IMR-90 (cell line): Measurements from ENCODE around the gene ROCK2. TPM values are rescaled to one million over a fixed set of nuclear protein-coding genes. Genes with fewer than 3 reads are reported as not detected.

ENCODE experiments used
- ATAC-seq: fragments of 200-7000 bp; cut with Tn5 transposase; 2 replicates; pipeline ENCODE4 v1.9.1; 2020; ENCODE audit warnings: low read depth, mild to moderate bottlenecking, moderate library complexity
- BruUV-seq: library from RNA; stranded (reverse); fragments of 400-500 nt; replicated peaks from 2 replicates; lab custom pipeline; 2021; lab: Mats Ljungman, UMichigan
- CTCF ChIA-PET: fragments of 300-600 bp; formaldehyde crosslinking; extraction: SDS; loops from one replicate; lab custom pipeline; 2021; ENCODE audit warnings: antibody characterized with exemption; lab: Yijun Ruan, JAX
- POLR2A ChIA-PET: fragments of 300-600 bp; sonication (Branson Sonifier 250); formaldehyde crosslinking; loops from one replicate; lab custom pipeline; 2022; ENCODE audit warnings: antibody characterized with exemption; ENCODE audit not compliant: unreplicated experiment; lab: Charles Lee
- DNase-seq: peaks from one replicate; pipeline ENCODE4 v3.0.0; 2013
- H2AFZ ChIP-seq: replicated peaks from 2 replicates; pipeline ENCODE3; 2013; ENCODE audit warnings: low read length, mild to moderate bottlenecking; ENCODE audit not compliant: poor library complexity
- H2AK5ac ChIP-seq: 2 replicates; pipeline ENCODE4 v1.6.1; 2013; ENCODE audit warnings: low read depth, low read length, inconsistent platforms
- H2AK9ac ChIP-seq: replicated peaks from 2 replicates; pipeline ENCODE3; 2013; ENCODE audit warnings: mild to moderate bottlenecking, low read depth, low read length, moderate library complexity; ENCODE audit not compliant: poor library complexity
- H2BK120ac ChIP-seq: 2 replicates; pipeline ENCODE4 v1.6.1; 2013; ENCODE audit warnings: low read depth, low read length, inconsistent platforms
- H2BK15ac ChIP-seq: 3 replicates; pipeline ENCODE4 v1.6.1; 2013; ENCODE audit warnings: low read depth, low read length, inconsistent platforms
- H2BK20ac ChIP-seq: 2 replicates; pipeline ENCODE4 v1.6.1; 2013; ENCODE audit warnings: low read depth, mild to moderate bottlenecking, inconsistent platforms, low read length, moderate library complexity
- H2BK5ac ChIP-seq: 2 replicates; pipeline ENCODE4 v1.6.1; 2013; ENCODE audit warnings: mild to moderate bottlenecking, low read depth, low read length, inconsistent platforms; ENCODE audit not compliant: poor library complexity, severe bottlenecking
- H3K14ac ChIP-seq: replicated peaks from 2 replicates; pipeline ENCODE4 v1.6.1; 2013; ENCODE audit warnings: low read depth, low read length, inconsistent platforms
- H3K18ac ChIP-seq: 2 replicates; pipeline ENCODE4 v1.6.1; 2013; ENCODE audit warnings: low read depth, low read length, control low read depth
- H3K23ac ChIP-seq: 2 replicates; pipeline ENCODE4 v1.6.1; 2013; ENCODE audit warnings: low read depth, low read length, inconsistent platforms
- H3K27ac ChIP-seq: 2 replicates; pipeline ENCODE4 v1.5.1; 2013; ENCODE audit warnings: mild to moderate bottlenecking, control low read depth, low read length; ENCODE audit not compliant: insufficient read depth
- H3K27me3 ChIP-seq: 2 replicates; pipeline ENCODE4 v1.6.1; 2013; ENCODE audit warnings: low read length; ENCODE audit not compliant: control insufficient read depth, insufficient read depth
- H3K36me3 ChIP-seq: 2 replicates; pipeline ENCODE4 v1.6.1; 2013; ENCODE audit warnings: low read length, mixed read lengths; ENCODE audit not compliant: control insufficient read depth, insufficient read depth
- H3K4ac ChIP-seq: 2 replicates; pipeline ENCODE4 v1.6.1; 2013; ENCODE audit warnings: low read depth, low read length, inconsistent platforms
- H3K4me1 ChIP-seq: 2 replicates; pipeline ENCODE4 v1.6.1; 2013; ENCODE audit warnings: low read length, mixed read lengths; ENCODE audit not compliant: control insufficient read depth, insufficient read depth
- H3K4me2 ChIP-seq: 2 replicates; pipeline ENCODE4 v1.6.1; 2013; ENCODE audit warnings: low read depth, mild to moderate bottlenecking, control low read depth, low read length, moderate library complexity
- H3K4me3 ChIP-seq: 2 replicates; pipeline ENCODE4 v1.5.1; 2013; ENCODE audit warnings: low read depth, mild to moderate bottlenecking, control low read depth, low read length, moderate library complexity; ENCODE audit not compliant: insufficient read depth
- H3K56ac ChIP-seq: 2 replicates; pipeline ENCODE4 v1.6.1; 2013; ENCODE audit warnings: low read length, inconsistent platforms; ENCODE audit not compliant: insufficient read depth; ENCODE audit errors: extremely low read depth
- H3K79me1 ChIP-seq, 2 experiments: 2 replicates each; pipeline ENCODE4 v1.6.1; 2013; ENCODE audit warnings: low read length in 2 of 2, inconsistent platforms in 1 of 2, low read depth in 1 of 2
- H3K9ac ChIP-seq: 2 replicates; pipeline ENCODE4 v1.6.1; 2013; ENCODE audit warnings: low read depth, low read length, control low read depth
- H3K9me1 ChIP-seq: 2 replicates; pipeline ENCODE4 v1.6.1; 2013; ENCODE audit warnings: low read length, inconsistent platforms; ENCODE audit not compliant: insufficient read depth
- H3K9me3 ChIP-seq: 2 replicates; pipeline ENCODE4 v1.6.1; 2013; ENCODE audit warnings: low read length; ENCODE audit not compliant: control insufficient read depth, insufficient read depth
- H4K20me1 ChIP-seq: 2 replicates; pipeline ENCODE4 v1.6.1; 2013; ENCODE audit warnings: low read length, inconsistent platforms; ENCODE audit not compliant: insufficient read depth
- H4K5ac ChIP-seq: 2 replicates; pipeline ENCODE4 v1.6.1; 2013; ENCODE audit warnings: mild to moderate bottlenecking, low read depth, low read length, control low read depth
- H4K8ac ChIP-seq, 2 experiments: 2 replicates each; pipeline ENCODE4 v1.6.1; 2013; ENCODE audit warnings: low read depth in 2 of 2, low read length in 2 of 2, control low read depth in 1 of 2, inconsistent platforms in 1 of 2
- H4K91ac ChIP-seq: 2 replicates; pipeline ENCODE4 v1.6.1; 2013; ENCODE audit warnings: low read depth, low read length, inconsistent platforms; ENCODE audit not compliant: insufficient read depth
- CEBPB ChIP-seq: IDR thresholded peaks from 2 replicates; pipeline ENCODE4 v1.6.1; 2012; ENCODE audit warnings: low read depth, low read length, improper control_type of control experiment
- ELK1 ChIP-seq: fragments of 150-350 bp; IDR thresholded peaks from 2 replicates; pipeline ENCODE4 v1.6.1; 2016; ENCODE audit warnings: low read depth, mild to moderate bottlenecking, low read length, moderate library complexity, borderline replicate concordance
- MAFK ChIP-seq: IDR thresholded peaks from 2 replicates; pipeline ENCODE4 v1.6.1; 2012; ENCODE audit warnings: low read depth, low read length, improper control_type of control experiment
- MXI1 ChIP-seq: IDR thresholded peaks from 2 replicates; pipeline ENCODE4 v1.6.1; 2012; ENCODE audit warnings: low read depth, mild to moderate bottlenecking, low read length, moderate library complexity, borderline replicate concordance
- NFE2L2 ChIP-seq: fragments of 150-350 bp; IDR thresholded peaks from 2 replicates; pipeline ENCODE4 v1.6.1; 2016; ENCODE audit warnings: low read depth, mild to moderate bottlenecking, low read length
- RCOR1 ChIP-seq: IDR thresholded peaks from 2 replicates; pipeline ENCODE4 v1.6.1; 2012; ENCODE audit warnings: mild to moderate bottlenecking, low read length, improper control_type of control experiment; ENCODE audit not compliant: insufficient replicate concordance
- WGBS, 2 experiments: methylation state at CpG; one replicate each; pipeline versions ENCODE4 v1.1.5 to v1.1.7; 2013; ENCODE audit warnings: missing lambda C conversion rate in 2 of 2; ENCODE audit not compliant: insufficient read length in 1 of 2; ENCODE audit errors: extremely low coverage in 2 of 2; 5-methylcytosine and 5-hydroxymethylcytosine counted together
- dilution Hi-C: fragments of 300-500 bp; cut with HindIII; formaldehyde crosslinking; loops from one replicate; pipeline ENCODE4 v1.14.3; 2018; ENCODE audit warnings: low sequenced_read_pairs; ENCODE audit not compliant: unreplicated experiment
- in situ Hi-C: fragments of 300-500 bp; cut with MboI; formaldehyde crosslinking; loops from 3 replicates; pipeline ENCODE4 v1.14.3; 2019; ENCODE audit warnings: low sequenced_read_pairs, inconsistent platforms, mixed read lengths
- intact Hi-C: fragments of 100-400 bp; cut with micrococcal nuclease; formaldehyde crosslinking; loops from 2 replicates; pipeline ENCODE4 v1.10.0; 2022
- polyA plus RNA-seq, 3 experiments: library from polyadenylated mRNA; depleted of rRNA; stranded (reverse); fragments of >200 nt; gene quantifications; 2 replicates each; pipeline ENCODE4 v1.2.3, GENCODE V29; 2012; ENCODE audit warnings: low replicate concordance in 1 of 3
- total RNA-seq: library from RNA; depleted of rRNA; stranded (reverse); fragments of >200 nt; gene quantifications from 2 replicates; pipeline ENCODE4 v1.2.3, GENCODE V29; 2012

ROCK2 gene
- total and polyA plus RNA-seq, 2 of the 4 experiments (the other 2 are of a cell fraction): 9.0 to 28.3 TPM

- TF ChIP-seq ELK1: no peak
- no peak for TF ChIP-seq RCOR1
- TF ChIP-seq MXI1: no peak; the same call in 1 of the 2 replicates
These were observed at the start of gene ROCK2 (continued) for GRCh38 chr2:11344342-11344955.

- Histone ChIP-seq H3K79me1 (no peaks in the 10 kb centered on the region), H3K18ac (peak overlapping the region; percentile 88), H3K27me3 (no peaks in the 10 kb centered on the region), H2BK120ac (peak overlapping the region; percentile 85), H2BK20ac (peak overlapping the region; percentile 84), H2BK5ac (peak overlapping the region; percentile 75), H4K5ac (peak overlapping the region; percentile 73), H3K36me3 (no peaks in the 10 kb centered on the region), H3K4ac (peak overlapping the region; percentile 82), H2AK9ac (no peak overlapping the region), H4K8ac (peak overlapping the region; percentile 78 to 81), H3K56ac (no peak overlapping the region), H3K9me1 (peaks cover 25% of the 10 kb centered on the region), H3K14ac (peak overlapping the region; percentile 67), H3K4me1 (peaks cover 28% of the 10 kb centered on the region), H2AFZ (peak overlapping the region; percentile 78), H3K9me3 (no peaks in the 10 kb centered on the region), H3K4me3 (no peak overlapping the region), H3K4me2 (peak overlapping the region; percentile 18), H4K91ac (peak overlapping the region; percentile 80), H3K27ac (peak overlapping the region; percentile 68), H3K23ac (peak overlapping the region; percentile 57), H2BK15ac (peak overlapping the region; percentile 82; the same call in 2 of the 3 replicates), H3K9ac (peak overlapping the region; percentile 14), H4K20me1 (no peaks in the 10 kb centered on the region), H2AK5ac (peak overlapping the region; percentile 81; the same call in 1 of the 2 replicates)
- ChIA-PET CTCF (no interaction called here), POLR2A (no interaction called here)
- TF ChIP-seq MAFK: 0 out of 2 replicates have a peak, but pooled peaks have one; percentile 13
- TF ChIP-seq CEBPB: no peak
- TF ChIP-seq NFE2L2: peak; percentile 91
- no TSS peak for BruUV-seq
- no CpG with 5 or more reads among the region's 11 CpGs for WGBS, 2 experiments
- dilution Hi-C loops (no loop called here), intact Hi-C loops (no loop called here), in situ Hi-C loops (no loop called here)
- peak; percentile 67 for DNase-seq
- ATAC-seq: peak; percentile 30; the same call in 1 of the 2 replicates
These were observed 49.3 kb upstream of the ROCK2 start for GRCh38 chr2:11393711-11394236.
